ENCODE results near the gene PLCL1. TPM values are rescaled to one million over a fixed set of nuclear protein-coding genes. Genes with fewer than 3 reads are reported as not detected.

The PLCL1 gene
- total RNA-seq, 3 donors from 2014 or later: 0.94 to 1.8 (median 1.2) TPM

GRCh38 chr2:198040835-198041234, 236.4 kb downstream of the PLCL1 start:
- no peak for ATAC-seq

DNA sequence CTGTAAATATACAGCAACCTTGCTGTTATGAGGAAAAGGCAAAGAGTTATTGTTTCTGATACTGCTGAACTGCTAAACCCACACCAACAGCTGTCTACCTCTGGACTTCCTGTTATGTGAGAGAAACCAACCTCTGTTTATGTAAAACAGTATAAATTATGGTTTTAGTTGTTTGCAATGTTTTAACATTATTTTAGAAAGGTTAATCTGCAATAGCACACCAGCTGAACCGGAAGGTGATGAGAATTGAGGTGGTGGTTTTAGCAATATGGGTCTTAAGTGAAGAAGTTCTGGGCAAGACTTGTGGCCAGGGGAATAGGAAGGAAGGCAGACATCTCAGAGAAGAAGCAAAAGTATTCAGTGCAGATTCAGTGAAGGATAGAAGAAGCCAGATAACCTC, 237.8 kb downstream of the PLCL1 start:
- Mint-ChIP-seq H3K9me3 (no peaks in the 10 kb centered on the region), H3K27me3 (ENCODE audit: low read depth) (no peaks in the 10 kb centered on the region), H3K4me1 (ENCODE audit: low read depth) (peaks cover 18% of the 10 kb centered on the region), H3K4me3 (no peak overlapping the region), H3K36me3 (ENCODE audit: insufficient read depth) (peaks cover 5% of the 10 kb centered on the region)
- no peak for ATAC-seq
- DNase-seq: no peak

More at GRCh38 chr2:198040835-198041234, 236.4 kb downstream of the PLCL1 start:
- H3K9me3 Mint-ChIP-seq: no peaks in the 10 kb centered on the region
- no peaks in the 10 kb centered on the region for H3K27me3 Mint-ChIP-seq (ENCODE audit: low read depth)
- H3K4me3 Mint-ChIP-seq: no peak overlapping the region
- peaks cover 3% of the 10 kb centered on the region for H3K36me3 Mint-ChIP-seq (ENCODE audit: insufficient read depth)
- no peak for DNase-seq
- H3K4me1 Mint-ChIP-seq (ENCODE audit: low read depth): peaks cover 22% of the 10 kb centered on the region

GRCh38 chr2:198044777-198045176, 240.4 kb downstream of the PLCL1 start:
- no peaks in the 10 kb centered on the region for H3K27me3 Mint-ChIP-seq (ENCODE audit: low read depth)
- peaks cover 13% of the 10 kb centered on the region for H3K4me1 Mint-ChIP-seq (ENCODE audit: low read depth)
- no peak overlapping the region for H3K4me3 Mint-ChIP-seq
- ATAC-seq: peak; percentile 86 to 87
- no peak for DNase-seq
- no peaks in the 10 kb centered on the region for H3K9me3 Mint-ChIP-seq
- H3K36me3 Mint-ChIP-seq (ENCODE audit: insufficient read depth): peaks cover 7% of the 10 kb centered on the region

- H3K9me3 Mint-ChIP-seq: no peaks in the 10 kb centered on the region
- DNase-seq (no peak), ATAC-seq (no peak)
- H3K4me3 Mint-ChIP-seq: no peak overlapping the region
- H3K36me3 Mint-ChIP-seq (ENCODE audit: insufficient read depth): peaks cover 8% of the 10 kb centered on the region
- H3K4me1 Mint-ChIP-seq (ENCODE audit: low read depth): peaks cover 16% of the 10 kb centered on the region
- H3K27me3 Mint-ChIP-seq (ENCODE audit: low read depth): no peaks in the 10 kb centered on the region
Observed at GRCh38 chr2:198045227-198045626, 240.8 kb downstream of the PLCL1 start.

- H3K4me1 Mint-ChIP-seq (ENCODE audit: low read depth): peaks cover 19% of the 10 kb centered on the region
- ATAC-seq (no peak), DNase-seq (no peak)
- H3K9me3 Mint-ChIP-seq: no peaks in the 10 kb centered on the region
- peaks cover 1% of the 10 kb centered on the region for H3K36me3 Mint-ChIP-seq (ENCODE audit: insufficient read depth)
- no peak overlapping the region for H3K4me3 Mint-ChIP-seq
- no peaks in the 10 kb centered on the region for H3K27me3 Mint-ChIP-seq (ENCODE audit: low read depth)
Observed at GRCh38 chr2:198052741-198053140, 248.3 kb downstream of the PLCL1 start.

DNA sequence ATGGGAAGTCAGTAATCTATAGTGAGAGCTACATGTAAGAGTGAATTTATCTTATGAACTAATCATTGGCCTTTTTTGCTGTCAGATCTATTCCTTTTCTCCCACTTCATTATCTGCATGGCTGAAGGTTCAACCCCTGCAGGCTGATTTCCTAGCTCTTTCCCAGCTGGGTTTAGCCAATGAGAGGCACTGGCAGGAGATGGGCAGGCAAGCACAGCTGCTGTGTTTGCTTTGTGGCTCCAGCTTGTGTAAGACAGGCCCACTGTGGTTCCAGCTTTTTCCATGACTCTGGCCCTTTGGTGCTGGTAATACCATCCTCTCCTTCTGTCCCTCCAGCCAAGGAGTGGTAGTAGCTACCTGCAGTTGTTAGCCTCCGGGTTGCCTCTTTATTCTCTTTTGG, 248.8 kb downstream of the PLCL1 start:
- Mint-ChIP-seq H3K4me1 (ENCODE audit: low read depth) (peaks cover 19% of the 10 kb centered on the region), H3K4me3 (no peak overlapping the region), H3K9me3 (no peaks in the 10 kb centered on the region), H3K36me3 (ENCODE audit: insufficient read depth) (peaks cover 1% of the 10 kb centered on the region), H3K27me3 (ENCODE audit: low read depth) (no peaks in the 10 kb centered on the region)
- DNase-seq: no peak
- no peak for ATAC-seq

- no peaks in the 10 kb centered on the region for H3K9me3 Mint-ChIP-seq
- no peak for ATAC-seq
- H3K36me3 Mint-ChIP-seq (ENCODE audit: insufficient read depth): peaks cover 1% of the 10 kb centered on the region
- H3K27me3 Mint-ChIP-seq (ENCODE audit: low read depth): no peaks in the 10 kb centered on the region
- DNase-seq: no peak
- H3K4me1 Mint-ChIP-seq (ENCODE audit: low read depth): peaks cover 19% of the 10 kb centered on the region
- H3K4me3 Mint-ChIP-seq: no peak overlapping the region
Observed at GRCh38 chr2:198053776-198054175, 249.4 kb downstream of the PLCL1 start.

DNA sequence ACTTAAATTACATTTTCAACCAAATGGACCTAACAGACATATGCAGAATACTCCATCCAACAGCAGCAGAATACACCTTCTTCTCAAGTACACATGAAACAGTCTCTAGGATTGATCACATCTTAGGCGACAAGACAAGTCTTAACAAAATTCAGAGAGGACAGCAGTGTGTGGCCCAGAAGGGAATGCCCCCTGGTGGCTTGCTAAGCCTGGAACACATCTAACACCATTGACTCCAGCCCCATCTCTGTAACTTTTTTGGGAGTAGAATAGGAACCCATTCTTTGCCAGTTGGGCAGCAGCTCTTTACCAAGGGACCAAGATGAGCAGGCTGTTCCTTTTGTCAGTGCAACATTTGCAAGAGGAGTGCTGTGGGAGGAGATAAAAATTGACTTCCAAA, 249.9 kb downstream of the PLCL1 start:
- DNase-seq (peak; percentile 35), ATAC-seq (peak; percentile 72 to 91)
- Mint-ChIP-seq H3K4me3 (no peak overlapping the region), H3K4me1 (ENCODE audit: low read depth) (peaks cover 19% of the 10 kb centered on the region), H3K27me3 (ENCODE audit: low read depth) (no peaks in the 10 kb centered on the region), H3K9me3 (no peaks in the 10 kb centered on the region), H3K36me3 (ENCODE audit: insufficient read depth) (peaks cover 1% of the 10 kb centered on the region)

DNA sequence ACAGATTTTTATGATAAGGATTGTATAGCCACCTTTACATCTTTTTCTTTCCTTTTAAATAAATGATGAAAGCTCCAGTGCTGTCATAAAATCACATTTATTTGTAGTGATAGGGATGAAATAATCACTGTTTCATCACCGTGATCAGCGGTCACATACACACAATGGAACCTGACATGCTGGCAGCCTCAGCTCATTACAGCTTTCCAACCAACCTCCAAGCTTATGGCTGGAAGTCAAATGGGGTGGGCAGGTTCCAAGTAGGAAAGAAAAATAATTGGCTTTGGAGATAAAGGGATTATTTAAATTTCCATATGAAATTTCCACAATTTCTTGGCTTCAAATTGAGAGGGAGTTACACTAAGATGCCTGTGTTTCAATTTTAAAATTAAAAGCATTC, 251.3 kb downstream of the PLCL1 start:
- ATAC-seq (no peak), DNase-seq (no peak)
- Mint-ChIP-seq H3K4me3 (no peak overlapping the region), H3K9me3 (no peaks in the 10 kb centered on the region), H3K36me3 (ENCODE audit: insufficient read depth) (no peaks in the 10 kb centered on the region), H3K4me1 (ENCODE audit: low read depth) (peaks cover 16% of the 10 kb centered on the region), H3K27me3 (ENCODE audit: low read depth) (no peaks in the 10 kb centered on the region)

- no peak for DNase-seq
- H3K4me3 Mint-ChIP-seq: no peak overlapping the region
- no peaks in the 10 kb centered on the region for H3K9me3 Mint-ChIP-seq
- peaks cover 16% of the 10 kb centered on the region for H3K4me1 Mint-ChIP-seq (ENCODE audit: low read depth)
- H3K27me3 Mint-ChIP-seq (ENCODE audit: low read depth): no peaks in the 10 kb centered on the region
- no peaks in the 10 kb centered on the region for H3K36me3 Mint-ChIP-seq (ENCODE audit: insufficient read depth)
- no peak for ATAC-seq
Observed at GRCh38 chr2:198056836-198057235, 252.4 kb downstream of the PLCL1 start.

DNA sequence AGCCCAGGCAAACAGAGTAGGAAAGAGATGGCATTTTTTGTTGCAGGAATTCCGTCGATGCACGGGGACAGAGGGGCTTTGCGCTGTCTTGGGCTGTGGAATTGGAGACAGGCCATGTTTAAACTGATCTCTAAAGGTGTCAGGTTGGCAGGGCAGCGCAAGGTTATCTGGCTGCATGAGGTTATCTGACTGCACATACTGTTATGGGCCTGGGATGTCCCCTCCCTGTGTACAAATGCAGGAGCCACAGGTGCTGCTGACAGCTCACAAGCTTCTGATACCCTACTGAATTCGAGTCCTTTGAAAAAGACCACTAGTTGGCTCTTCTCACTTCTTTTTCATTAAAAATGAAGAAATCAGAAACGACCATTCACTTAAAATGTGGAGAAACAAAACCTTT, 255.4 kb downstream of the PLCL1 start:
- DNase-seq (no peak), ATAC-seq (no peak)
- no peaks in the 10 kb centered on the region for H3K36me3 Mint-ChIP-seq (ENCODE audit: insufficient read depth)
- H3K4me3 Mint-ChIP-seq: no peak overlapping the region
- H3K27me3 Mint-ChIP-seq (ENCODE audit: low read depth): no peaks in the 10 kb centered on the region
- H3K4me1 Mint-ChIP-seq (ENCODE audit: low read depth): peaks cover 7% of the 10 kb centered on the region
- H3K9me3 Mint-ChIP-seq: no peaks in the 10 kb centered on the region

DNA sequence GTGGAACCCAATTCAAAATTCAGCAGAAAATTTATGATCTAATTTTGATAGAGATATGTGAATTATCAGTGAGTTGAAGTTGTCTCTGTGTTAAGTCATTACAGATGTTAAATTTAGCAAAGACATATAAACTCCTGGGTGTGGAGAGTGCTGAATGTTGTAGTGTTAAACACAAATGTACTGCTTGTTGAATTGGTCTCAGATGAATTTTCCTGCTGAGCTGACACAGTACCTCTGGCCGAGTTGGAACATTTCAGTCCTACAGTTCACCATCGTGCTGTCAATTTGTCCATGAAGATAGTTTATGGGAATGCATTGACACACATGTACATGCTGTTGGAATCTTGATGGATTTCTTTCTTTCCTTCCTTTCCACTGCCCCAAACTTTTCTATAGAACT, 255.9 kb downstream of the PLCL1 start:
- H3K4me3 Mint-ChIP-seq: no peak overlapping the region
- ATAC-seq (no peak), DNase-seq (no peak)

GRCh38 chr2:198062826-198063225, 258.4 kb downstream of the PLCL1 start:
- H3K36me3 Mint-ChIP-seq (ENCODE audit: insufficient read depth): no peaks in the 10 kb centered on the region
- ATAC-seq: no peak
- H3K4me3 Mint-ChIP-seq: no peak overlapping the region
- no peaks in the 10 kb centered on the region for H3K27me3 Mint-ChIP-seq (ENCODE audit: low read depth)
- H3K4me1 Mint-ChIP-seq (ENCODE audit: low read depth): peaks cover 7% of the 10 kb centered on the region
- no peaks in the 10 kb centered on the region for H3K9me3 Mint-ChIP-seq
- DNase-seq: no peak

More for the DNA sequence above, 255.9 kb downstream of the PLCL1 start:
- H3K9me3 Mint-ChIP-seq: no peaks in the 10 kb centered on the region
- H3K27me3 Mint-ChIP-seq (ENCODE audit: low read depth): no peaks in the 10 kb centered on the region
- H3K4me1 Mint-ChIP-seq (ENCODE audit: low read depth): peaks cover 7% of the 10 kb centered on the region
- no peaks in the 10 kb centered on the region for H3K36me3 Mint-ChIP-seq (ENCODE audit: insufficient read depth)

GRCh38 chr2:198063242-198063641, 258.8 kb downstream of the PLCL1 start:
- DNase-seq (no peak), ATAC-seq (peak in 1 of 2 donors; percentile 28)
- peaks cover 7% of the 10 kb centered on the region for H3K4me1 Mint-ChIP-seq (ENCODE audit: low read depth)
- H3K36me3 Mint-ChIP-seq (ENCODE audit: insufficient read depth): no peaks in the 10 kb centered on the region
- H3K27me3 Mint-ChIP-seq (ENCODE audit: low read depth): no peaks in the 10 kb centered on the region
- no peak overlapping the region for H3K4me3 Mint-ChIP-seq
- H3K9me3 Mint-ChIP-seq: no peaks in the 10 kb centered on the region

GRCh38 chr2:198065322-198065721, 260.9 kb downstream of the PLCL1 start:
- Mint-ChIP-seq H3K27me3 (ENCODE audit: low read depth) (no peaks in the 10 kb centered on the region), H3K4me1 (ENCODE audit: low read depth) (peaks cover 9% of the 10 kb centered on the region), H3K9me3 (no peaks in the 10 kb centered on the region), H3K4me3 (no peak overlapping the region), H3K36me3 (ENCODE audit: insufficient read depth) (no peaks in the 10 kb centered on the region)
- DNase-seq: no peak
- no peak for ATAC-seq

GRCh38 chr2:198066597-198066996, 262.2 kb downstream of the PLCL1 start:
- Mint-ChIP-seq H3K4me1 (ENCODE audit: low read depth) (peaks cover 9% of the 10 kb centered on the region), H3K27me3 (ENCODE audit: low read depth) (no peaks in the 10 kb centered on the region), H3K4me3 (no peak overlapping the region), H3K9me3 (no peaks in the 10 kb centered on the region), H3K36me3 (ENCODE audit: insufficient read depth) (no peaks in the 10 kb centered on the region)
- ATAC-seq (no peak), DNase-seq (no peak)

All from activated T-cell treated with anti-CD3 and anti-CD28 coated beads, Interleukin-2, amount 50 U/mL, for 4 hours (primary cell).